Left renal pelvis (tissue), 4 donors: ENCODE results near the gene FES. TPM values are rescaled to one million over a fixed set of nuclear protein-coding genes. Genes with fewer than 3 reads are reported as not detected.
"Not testable (repeated sequence)": the region's sequence is repeated elsewhere in the genome, so short reads cannot be mapped to it uniquely, and the experiment has no call there.

Source experiments
- DNase-seq, 4 donors: peaks; one replicate each; pipeline ENCODE4 v3.0.0-alpha.2; 2013; ENCODE audit warnings: low read depth in 4 of 4, low spot score in 3 of 4
- polyA plus RNA-seq, 4 donors: library from polyadenylated mRNA; unstranded; fragments of 120-200 nt; gene quantifications; one replicate each; pipeline ENCODE4 v1.2.1, GENCODE V29; 2013; ENCODE audit not compliant: insufficient read length in 4 of 4

FES gene
- polyA plus RNA-seq, 4 donors: 9.4 to 23.0 (median 17.3) TPM

GRCh38 chr15:90889736-90890456, 5.6 kb downstream of the FES start:
- DNase-seq: no peak

GRCh38 chr15:90890839-90891238, 6.5 kb downstream of the FES start:
- DNase-seq: no peak

GRCh38 chr15:90891346-90891949, 7.1 kb downstream of the FES start:
- DNase-seq: no peak

- DNase-seq: no peak
These were observed 7.7 kb downstream of the FES start for GRCh38 chr15:90892023-90892422.

- DNase-seq: no peak
These were observed 8.3 kb downstream of the FES start for GRCh38 chr15:90892498-90893174.

- DNase-seq: no peak
These were observed 9.1 kb downstream of the FES start for GRCh38 chr15:90893175-90894090.

- no peak for DNase-seq
These were observed 11.3 kb downstream of the FES start for GRCh38 chr15:90895571-90896117.

- not testable (repeated sequence) for DNase-seq
These were observed 12.9 kb downstream of the FES start for GRCh38 chr15:90897131-90897655.

GRCh38 chr15:90901175-90902039, 17.1 kb downstream of the FES start:
- no peak for DNase-seq

GRCh38 chr15:90902040-90902839, 17.9 kb downstream of the FES start:
- peak in 3 of 4 donors; percentile 67 to 71 (median 68) for DNase-seq

- DNase-seq: no peak
These were observed 18.8 kb downstream of the FES start, which contains the start of gene MAN2A2 for GRCh38 chr15:90902840-90903732. TSS of gene MAN2A2 (plus strand) at chr15:90903302. CDS start at chr15:90904208, 906 bp downstream.

GRCh38 chr15:90903733-90904536, 19.6 kb downstream of the FES start:
- no peak for DNase-seq

GRCh38 chr15:90904746-90905145, 20.4 kb downstream of the FES start:
- no peak for DNase-seq

- no peak for DNase-seq
These were observed 21.2 kb downstream of the FES start for GRCh38 chr15:90905306-90906180.

- no peak for DNase-seq
These were observed 22.0 kb downstream of the FES start for GRCh38 chr15:90906181-90906849.
